ENCODE results near the gene CDH23. TPM values are rescaled to one million over a fixed set of nuclear protein-coding genes. Genes with fewer than 3 reads are reported as not detected.

Gene CDH23
- total and polyA plus RNA-seq, 9 of the 15 experiments (the other 6 are each of a cell fraction or from before 2014, with no cell fraction given): 0.18 to 1.2 (median 0.47) TPM

GRCh38 chr10:71357792-71358265, 38.9 kb upstream of the CDH23 start (continued):
- peak; percentile 60 for TF ChIP-seq CBFA2T3 (IDR thresholded peaks at IDR 0.05)
- TF ChIP-seq ZNF324 (CRISPR knock-in tag; IDR thresholded peaks at IDR 0.05): no peak
- TF ChIP-seq SMARCA5 (IDR thresholded peaks at IDR 0.05): peak; percentile 82
- peak; percentile 65 for TF ChIP-seq BHLHE40 (IDR thresholded peaks at IDR 0.05; ENCODE audit: low read length)
- 0 out of 4 replicates have a peak, but pooled peaks of 1 of the 2 experiments have one; percentile 38 for TF ChIP-seq HDAC1 (IDR thresholded peaks at IDR 0.05)
- TF ChIP-seq TRIM24 (IDR thresholded peaks at IDR 0.05): 0 out of 4 replicates have a peak, but pooled peaks of 1 of the 2 experiments have one; percentile 15
- no peak for TF ChIP-seq ZNF778 (CRISPR knock-in tag; IDR thresholded peaks at IDR 0.05)
- TF ChIP-seq PKNOX1 (IDR thresholded peaks at IDR 0.05): peak; percentile 49; the same call in 1 of the 2 replicates
- TF ChIP-seq RCOR1 (IDR thresholded peaks at IDR 0.05; ENCODE audit: borderline replicate concordance in 1 of 2, low read depth in 2 of 2, low read length in 2 of 2): peak in 1 of 2 experiments; percentile 70; a peak in 1 of 4 replicates
- TF ChIP-seq MYC (IDR thresholded peaks at IDR 0.05; ENCODE audit: low read depth, low read length): peak; percentile 20; the same call in 1 of the 2 replicates
- TF ChIP-seq MYC (CRISPR knock-in tag; IDR thresholded peaks at IDR 0.05; ENCODE audit: borderline replicate concordance, low read depth): no peak
- peak; percentile 76 for TF ChIP-seq ZNF24 (IDR thresholded peaks at IDR 0.05)
- peak; percentile 86 for TF ChIP-seq JUND (IDR thresholded peaks at IDR 0.05; ENCODE audit: borderline replicate concordance, low read depth, low read length)
- TF ChIP-seq JUND (tag; IDR thresholded peaks at IDR 0.05; ENCODE audit: borderline replicate concordance, low read depth, low read length): peak; percentile 80; the same call in 1 of the 3 replicates
- peak in 1 of 2 experiments; percentile 77; a peak in 2 of 4 replicates for TF ChIP-seq UBTF (IDR thresholded peaks at IDR 0.05; ENCODE audit: borderline replicate concordance in 1 of 2, low read depth in 2 of 2, low read length in 2 of 2)
- TF ChIP-seq ZNF217 (CRISPR knock-in tag; IDR thresholded peaks at IDR 0.05): no peak
- peak; percentile 48 for TF ChIP-seq REST (IDR thresholded peaks at IDR 0.05; ENCODE audit: borderline replicate concordance)
- TF ChIP-seq REST (CRISPR knock-in tag; IDR thresholded peaks at IDR 0.05; ENCODE audit: low read depth): no peak
- TF ChIP-seq SMARCC2 (IDR thresholded peaks at IDR 0.05; ENCODE audit: low read depth): no peak
